MM.1S (cell line): ENCODE data around the gene INTS7.

ENCODE experiments used
- DNase-seq: peaks from one replicate; pipeline ENCODE4 v3.0.0-alpha.2; 2015
- H2AFZ ChIP-seq: fragments of 300-600 bp; sonication (generic); 2 replicates; pipeline ENCODE4 v1.6.0; 2016; ENCODE audit warnings: antibody characterized with exemption, low read length
- H3F3A ChIP-seq: fragments of 300-600 bp; sonication (generic); 2 replicates; pipeline ENCODE4 v1.6.1; 2016; ENCODE audit warnings: mild to moderate bottlenecking, antibody characterized with exemption, low read length, moderate library complexity, mixed read lengths; ENCODE audit not compliant: insufficient read depth
- H3K27ac ChIP-seq: fragments of 300-600 bp; sonication (generic); 2 replicates; pipeline ENCODE4 v1.5.1; 2016; ENCODE audit warnings: mild to moderate bottlenecking, low read length
- H3K27me3 ChIP-seq: fragments of 300-600 bp; sonication (generic); replicated peaks from 2 replicates; pipeline ENCODE4 v1.6.0; 2016; ENCODE audit warnings: low read length; ENCODE audit not compliant: insufficient read depth
- H3K36me3 ChIP-seq: fragments of 300-600 bp; sonication (generic); replicated peaks from 2 replicates; pipeline ENCODE4 v1.6.1; 2016; ENCODE audit warnings: mild to moderate bottlenecking, low read length, mixed read lengths; ENCODE audit not compliant: insufficient read depth
- H3K4me1 ChIP-seq: fragments of 300-600 bp; sonication (generic); 2 replicates; pipeline ENCODE4 v1.6.1; 2016; ENCODE audit warnings: low read length, mixed read lengths
- H3K4me2 ChIP-seq: fragments of 300-600 bp; sonication (generic); 2 replicates; pipeline ENCODE4 v1.6.0; 2016; ENCODE audit warnings: low read depth, low read length
- H3K4me3 ChIP-seq: fragments of 300-600 bp; sonication (generic); 2 replicates; pipeline ENCODE4 v1.5.1; 2016; ENCODE audit warnings: low read length, mixed read lengths
- H3K79me2 ChIP-seq: fragments of 300-600 bp; sonication (generic); 2 replicates; pipeline ENCODE4 v1.6.1; 2016; ENCODE audit warnings: mixed run types, low read length, mixed read lengths
- H3K9ac ChIP-seq: fragments of 300-600 bp; sonication (generic); 2 replicates; pipeline ENCODE4 v1.6.1; 2016; ENCODE audit warnings: low read length, mixed read lengths
- H3K9me2 ChIP-seq: fragments of 300-600 bp; sonication (generic); replicated peaks from 2 replicates; pipeline ENCODE4 v1.6.1; 2016; ENCODE audit warnings: mild to moderate bottlenecking, low read length, mixed read lengths; ENCODE audit not compliant: insufficient read depth
- H3K9me3 ChIP-seq: fragments of 300-600 bp; sonication (generic); replicated peaks from 2 replicates; pipeline ENCODE4 v1.6.1; 2016; ENCODE audit warnings: mild to moderate bottlenecking, low read length, mixed read lengths; ENCODE audit not compliant: insufficient read depth
- H4K20me1 ChIP-seq: fragments of 300-600 bp; sonication (generic); 2 replicates; pipeline ENCODE4 v1.6.1; 2016; ENCODE audit warnings: mild to moderate bottlenecking, low read length, moderate library complexity, mixed read lengths; ENCODE audit not compliant: insufficient read depth
- CTCF ChIP-seq: fragments of 300-600 bp; sonication (generic); IDR thresholded peaks from 2 replicates; pipeline ENCODE4 v1.5.1; 2016; ENCODE audit warnings: antibody characterized with exemption, low read length, mixed read lengths
- EZH2 ChIP-seq: fragments of 300-600 bp; sonication (generic); optimal IDR thresholded peaks from 2 replicates; pipeline ENCODE3; 2017; ENCODE audit warnings: low read depth, mild to moderate bottlenecking, antibody characterized with exemption, low read length, mixed read lengths
- EZH2phosphoT487 ChIP-seq: fragments of 300-600 bp; sonication (generic); IDR thresholded peaks from 2 replicates; pipeline ENCODE4 v1.6.1; 2018; ENCODE audit warnings: antibody characterized with exemption, low read length

Gene INTS7

GRCh38 chr1:211924256-211924655 is 111.1 kb downstream of the INTS7 start:
- H3K27me3 ChIP-seq = no peaks in the 10 kb centered on the region
- no peak overlapping the region for H3K9ac ChIP-seq
- DNase-seq = no peak
- no peak overlapping the region for H3K27ac ChIP-seq
- no peak for TF ChIP-seq EZH2
- no peak for TF ChIP-seq CTCF
- TF ChIP-seq EZH2phosphoT487 = no peak
- H3F3A ChIP-seq = peaks cover 5% of the 10 kb centered on the region; the same call in 1 of the 2 replicates
- H3K9me2 ChIP-seq = no peaks in the 10 kb centered on the region
- peaks cover 3% of the 10 kb centered on the region for H3K4me1 ChIP-seq
- H2AFZ ChIP-seq = no peak overlapping the region
- no peak overlapping the region for H3K4me3 ChIP-seq
- no peaks in the 10 kb centered on the region for H3K9me3 ChIP-seq
- H3K4me2 ChIP-seq = no peak overlapping the region
- no peaks in the 10 kb centered on the region for H3K36me3 ChIP-seq
- H3K79me2 ChIP-seq = no peaks in the 10 kb centered on the region
- H4K20me1 ChIP-seq = no peaks in the 10 kb centered on the region

GRCh38 chr1:211923095-211923494 is 112.3 kb downstream of the INTS7 start:
- Histone ChIP-seq H3K4me3 (no peak overlapping the region), H4K20me1 (no peaks in the 10 kb centered on the region), H3K79me2 (no peaks in the 10 kb centered on the region), H3K27me3 (no peaks in the 10 kb centered on the region), H3K36me3 (no peaks in the 10 kb centered on the region), H3K4me1 (peaks cover 3% of the 10 kb centered on the region), H3F3A (peaks cover 5% of the 10 kb centered on the region; the same call in 1 of the 2 replicates), H3K27ac (no peak overlapping the region), H2AFZ (no peak overlapping the region), H3K9me3 (no peaks in the 10 kb centered on the region), H3K4me2 (no peak overlapping the region), H3K9me2 (no peaks in the 10 kb centered on the region), H3K9ac (no peak overlapping the region)
- no peak for DNase-seq
- TF ChIP-seq EZH2phosphoT487 = no peak
- TF ChIP-seq EZH2 = no peak
- no peak for TF ChIP-seq CTCF

GRCh38 chr1:211921579-211922095 is 113.7 kb downstream of the INTS7 start:
- Histone ChIP-seq H3K9ac (no peak overlapping the region), H3K9me2 (no peaks in the 10 kb centered on the region), H3K4me2 (no peak overlapping the region), H3K9me3 (no peaks in the 10 kb centered on the region), H2AFZ (no peak overlapping the region), H3F3A (peaks cover 5% of the 10 kb centered on the region; the same call in 1 of the 2 replicates), H3K27me3 (no peaks in the 10 kb centered on the region), H3K4me1 (peaks cover 3% of the 10 kb centered on the region), H3K36me3 (no peaks in the 10 kb centered on the region), H4K20me1 (no peaks in the 10 kb centered on the region), H3K79me2 (no peaks in the 10 kb centered on the region), H3K4me3 (no peak overlapping the region), H3K27ac (no peak overlapping the region)
- no peak for DNase-seq
- TF ChIP-seq EZH2 (no peak), CTCF (no peak), EZH2phosphoT487 (no peak)
